Prostate gland (tissue), 2 donors: ENCODE data around the gene AFMID.

Source experiments
- CTCF ChIP-seq, 4 experiments: fragments of 200-600 bp in 2 of 4; fragments of 450-650 bp in 2 of 4; sonication (generic) in 2 of 4; IDR thresholded peaks; 1 replicate in 3 of 4; 2 replicates in 1 of 4; pipeline ENCODE4 v1.5.1; 2016 to 2019; ENCODE audit warnings: antibody characterized with exemption in 4 of 4, mild to moderate bottlenecking in 2 of 4, moderate library complexity in 2 of 4
- POLR2A ChIP-seq: fragments of 450-650 bp; IDR thresholded peaks from one replicate; pipeline ENCODE4 v1.6.1; 2016; ENCODE audit warnings: antibody characterized with exemption, mild to moderate bottlenecking
- POLR2AphosphoS5 ChIP-seq: sonication (generic); formaldehyde crosslinking; IDR thresholded peaks from one replicate; pipeline ENCODE4 v1.6.1; 2017; ENCODE audit warnings: antibody characterized with exemption

- TF ChIP-seq POLR2AphosphoS5 (no peak), POLR2A (no peak), CTCF (IDR thresholded peaks at IDR 0.05) (no peak)
Observed at GRCh38 chr17:78255029-78255656, 68.0 kb downstream of the AFMID start.
